Mucosa of gallbladder (tissue), 1 donor: Measurements from ENCODE around the gene MMP27. TPM values are rescaled to one million over a fixed set of nuclear protein-coding genes. Genes with fewer than 3 reads are reported as not detected.

Source experiments
- total RNA-seq: library from RNA; stranded (reverse); gene quantifications from one replicate; pipeline ENCODE4 v1.2.1, GENCODE V29; 2021
- donor health status: DM: no; HTN: no; CAD: no.

Gene MMP27
- total RNA-seq, 1 donor from 2014 or later, result not detected

Other genes with a start within 250 kb of the MMP27 start
- 1,865 TPM for gene MMP7, start 175.0 kb downstream of the MMP27 start, total RNA-seq
- 0.35 TPM for gene MMP20, start 80.4 kb downstream of the MMP27 start, total RNA-seq
- not detected for gene MMP8, start 19.2 kb upstream of the MMP27 start, total RNA-seq
- not detected for gene MMP10, start 74.9 kb upstream of the MMP27 start, total RNA-seq
- 99.4 TPM for gene MMP1, start 92.4 kb upstream of the MMP27 start, total RNA-seq
- 0.17 TPM for gene MMP3, start 137.8 kb upstream of the MMP27 start, total RNA-seq
- 1.7 TPM for gene MMP12, start 169.2 kb upstream of the MMP27 start, total RNA-seq
- gene MMP13, start 250.0 kb upstream of the MMP27 start, total RNA-seq, result not detected